Endothelial cell of umbilical vein (primary cell): Measurements from ENCODE around the gene ESPNL. TPM values are rescaled to one million over a fixed set of nuclear protein-coding genes. Genes with fewer than 3 reads are reported as not detected.

Experiments used
- BruUV-seq: library from RNA; stranded (reverse); fragments of 400-500 nt; replicated peaks from 2 replicates; lab custom pipeline; 2021; lab: Mats Ljungman, UMichigan
- CTCF ChIA-PET: fragments of 300-600, 350-600 bp; sonication (Branson Sonifier 250); formaldehyde crosslinking; loops from one replicate; lab custom pipeline; 2021; ENCODE audit warnings: antibody characterized with exemption, inconsistent platforms; lab: Charles Lee
- POLR2A ChIA-PET: fragments of 300-600, 350-600 bp; sonication (Branson Sonifier 250); formaldehyde crosslinking; loops from one replicate; lab custom pipeline; 2021; ENCODE audit warnings: antibody characterized with exemption, inconsistent platforms; lab: Charles Lee
- DNase-seq: peaks from one replicate; pipeline ENCODE4 v3.0.0-alpha.2; 2011; ENCODE audit warnings: low read depth, low spot score
- FAIRE-seq: peaks from 2 replicates; lab custom pipeline; 2011; peaks lifted over from hg19 to GRCh38; lab: Jason Lieb, UNC
- H2AFZ ChIP-seq: 2 replicates; pipeline ENCODE4 v1.6.0; 2012; ENCODE audit warnings: low read depth, low read length, control low read depth, inconsistent platforms
- H3K27ac ChIP-seq: 2 replicates; pipeline ENCODE4 v1.5.1; 2011; ENCODE audit warnings: low read depth, mild to moderate bottlenecking, control low read depth, low read length, moderate library complexity; ENCODE audit not compliant: insufficient read depth
- H3K27me3 ChIP-seq, 2 experiments: 2 replicates each; pipeline versions ENCODE4 v1.6.0 to v1.6.1; 2011; ENCODE audit warnings: low read length in 2 of 2, mixed read lengths in 1 of 2; ENCODE audit not compliant: control insufficient read depth in 2 of 2, insufficient read depth in 2 of 2
- H3K36me3 ChIP-seq, 2 experiments: 2 replicates in 1 of 2; 3 replicates in 1 of 2; pipeline ENCODE4 v1.5.1; 2011; ENCODE audit warnings: low read length in 2 of 2, mild to moderate bottlenecking in 1 of 2, moderate library complexity in 1 of 2; ENCODE audit not compliant: control insufficient read depth in 2 of 2, insufficient read depth in 2 of 2; ENCODE audit errors: extremely low read depth in 1 of 2
- H3K4me1 ChIP-seq: 3 replicates; pipeline ENCODE4 v1.5.1; 2011; ENCODE audit warnings: mild to moderate bottlenecking, low read length; ENCODE audit not compliant: control insufficient read depth, insufficient read depth; ENCODE audit errors: extremely low read depth
- H3K4me2 ChIP-seq: 2 replicates; pipeline ENCODE4 v1.6.1; 2011; ENCODE audit warnings: low read length, control low read depth, mixed read lengths; ENCODE audit not compliant: insufficient read depth
- H3K4me3 ChIP-seq, 3 experiments: fragments of 200-600 bp in 1 of 3; sonication (generic), shearing (Covaris generic) in 1 of 3; replicated peaks in 1 of 3; 2 replicates each; pipeline ENCODE4 v1.5.1; 2011 to 2016; ENCODE audit warnings: control low read depth in 3 of 3, low read length in 3 of 3, mild to moderate bottlenecking in 2 of 3, inconsistent platforms in 1 of 3, low read depth in 1 of 3, moderate library complexity in 1 of 3; ENCODE audit not compliant: insufficient read depth in 1 of 3
- H3K79me2 ChIP-seq: 2 replicates; pipeline ENCODE4 v1.6.0; 2012; ENCODE audit warnings: low read length, inconsistent platforms; ENCODE audit not compliant: control insufficient read depth, insufficient read depth
- H3K9ac ChIP-seq: replicated peaks from 2 replicates; pipeline ENCODE3; 2011; ENCODE audit warnings: low read length, control low read depth; ENCODE audit not compliant: insufficient read depth; ENCODE audit errors: extremely low read depth
- H3K9me1 ChIP-seq: replicated peaks from 3 replicates; pipeline ENCODE4 v1.6.0; 2011; ENCODE audit warnings: mild to moderate bottlenecking, low read length; ENCODE audit not compliant: control insufficient read depth, insufficient read depth; ENCODE audit errors: extremely low read depth
- H3K9me3 ChIP-seq: replicated peaks from 2 replicates; pipeline ENCODE4 v1.5.1; 2012; ENCODE audit warnings: low read length, inconsistent platforms; ENCODE audit not compliant: control insufficient read depth, insufficient read depth
- H4K20me1 ChIP-seq: replicated peaks from 2 replicates; pipeline ENCODE3; 2011; ENCODE audit warnings: mild to moderate bottlenecking, low read length; ENCODE audit not compliant: control insufficient read depth, insufficient read depth; ENCODE audit errors: extremely low read depth
- CTCF ChIP-seq, 2 donors: IDR thresholded peaks; 1 replicate in 1 of 2; 2 replicates in 1 of 2; pipeline ENCODE4 v1.5.1; 2011; ENCODE audit warnings: low read length in 2 of 2, mild to moderate bottlenecking in 2 of 2, moderate library complexity in 2 of 2, control low read depth in 1 of 2, inconsistent platforms in 1 of 2, low read depth in 1 of 2; ENCODE audit not compliant: insufficient read depth in 1 of 2; ENCODE audit errors: extremely low read depth in 1 of 2
- EZH2 ChIP-seq: IDR thresholded peaks from 2 replicates; pipeline ENCODE4 v1.6.1; 2012; ENCODE audit warnings: borderline replicate concordance, low read depth, mild to moderate bottlenecking, moderate library complexity, low read length, inconsistent platforms; ENCODE audit not compliant: severe bottlenecking
- FOS ChIP-seq: IDR thresholded peaks from 2 replicates; pipeline ENCODE4 v1.6.1; 2011; ENCODE audit warnings: mild to moderate bottlenecking, low read length, moderate library complexity, borderline replicate concordance; ENCODE audit not compliant: insufficient read depth
- GATA2 ChIP-seq: IDR thresholded peaks from 2 replicates; pipeline ENCODE4 v1.7.0; 2011; ENCODE audit warnings: low read depth, mild to moderate bottlenecking, moderate library complexity, mixed read lengths, low read length; ENCODE audit not compliant: insufficient read length, insufficient read depth
- JUN ChIP-seq: IDR thresholded peaks from 2 replicates; pipeline ENCODE4 v1.6.1; 2011; ENCODE audit warnings: borderline replicate concordance, low read depth; ENCODE audit not compliant: insufficient read length, insufficient read depth
- MAX ChIP-seq: IDR thresholded peaks from 2 replicates; pipeline ENCODE4 v1.6.1; 2011; ENCODE audit not compliant: insufficient read depth, insufficient read length
- MYC ChIP-seq: IDR thresholded peaks from one replicate; pipeline ENCODE4 v1.6.1; 2011; ENCODE audit warnings: mild to moderate bottlenecking, low read depth, low read length
- POLR2A ChIP-seq: IDR thresholded peaks from 2 replicates; pipeline ENCODE4 v1.6.1; 2012; ENCODE audit warnings: low read depth, mild to moderate bottlenecking, control low read depth, low read length
- POLR2AphosphoS5 ChIP-seq: IDR thresholded peaks from 2 replicates; pipeline ENCODE4 v1.6.1; 2012; ENCODE audit warnings: low read depth, mild to moderate bottlenecking, control low read depth, low read length, moderate library complexity; ENCODE audit not compliant: insufficient read depth
- dilution Hi-C: fragments of 300-500 bp; cut with MboI; formaldehyde crosslinking; loops from one replicate; pipeline ENCODE4 v1.15.0; 2019; ENCODE audit warnings: low sequenced_read_pairs; ENCODE audit not compliant: extremely low pct_ligation_motif_present
- intact Hi-C: fragments of 100-400 bp; cut with micrococcal nuclease; formaldehyde crosslinking; loops from one replicate; pipeline ENCODE4 v1.10.0; 2022
- polyA plus RNA-seq, 4 experiments: library from polyadenylated mRNA; depleted of rRNA in 3 of 4; stranded (reverse) in 3 of 4; unstranded in 1 of 4; fragments of >200 nt; gene quantifications; 2 replicates each; pipeline versions ENCODE4 v1.2.1 to v1.2.3, GENCODE V29; 2011 to 2012; ENCODE audit warnings: missing spikeins in 1 of 4
- total RNA-seq: library from RNA; stranded (reverse); gene quantifications from 2 replicates; pipeline ENCODE4 v1.2.3, GENCODE V29; 2021

The ESPNL gene
- total and polyA plus RNA-seq, 2 donors (not counting 3 experiments of a cell fraction or from before 2014, with no cell fraction given) = not detected

- ChIA-PET POLR2A (no interaction called here), CTCF (interaction anchor here (2.4 kb wide), 1 partner anchor 142 kb away, joined by 22 read pairs; no protein-coding TSS in a partner anchor)
- Histone ChIP-seq H3K4me1 (no peaks in the 10 kb centered on the region), H4K20me1 (no peaks in the 10 kb centered on the region), H3K36me3 (no peaks in the 10 kb centered on the region), H3K9me1 (no peaks in the 10 kb centered on the region), H3K4me3 (no peak overlapping the region), H3K4me2 (no peak overlapping the region), H3K79me2 (no peaks in the 10 kb centered on the region), H3K9me3 (no peaks in the 10 kb centered on the region), H3K27me3 (peaks cover 1 to 2% of the 10 kb centered on the region in 2 experiments), H2AFZ (no peak overlapping the region), H3K27ac (no peak overlapping the region), H3K9ac (no peak overlapping the region)
- no peak for FAIRE-seq
- no peak for TF ChIP-seq POLR2A
- TF ChIP-seq CTCF (IDR thresholded peaks at IDR 0.05; ENCODE audit: extremely low read depth in 1 of 2, insufficient read depth in 1 of 2, low read depth in 1 of 2, low read length in 2 of 2) = no peak
- TF ChIP-seq JUN = no peak
- TF ChIP-seq MYC = no peak
- TF ChIP-seq POLR2AphosphoS5 = no peak
- no peak for TF ChIP-seq EZH2
- TF ChIP-seq FOS = no peak
- TF ChIP-seq GATA2 = no peak
- TF ChIP-seq MAX = no peak
- intact Hi-C loops (no loop called here), dilution Hi-C loops (no loop called here)
- DNase-seq = no peak
- no TSS peak for BruUV-seq
These were observed 21.6 kb downstream of the ESPNL start for GRCh38 chr2:238121511-238122286.
